Left ventricle myocardium inferior (tissue), 1 donor: ENCODE data around the gene CDK2. TPM values are rescaled to one million over a fixed set of nuclear protein-coding genes. Genes with fewer than 3 reads are reported as not detected.
A peak's percentile ranks its signal among the peaks of the same experiment; 100 is the strongest.
"Not testable (repeated sequence)": the region's sequence is repeated elsewhere in the genome, so short reads cannot be mapped to it uniquely, and the experiment has no call there.

Source experiments
- DNase-seq: peaks from one replicate; pipeline ENCODE4 v3.0.0-alpha.2; 2020
- H3K27ac ChIP-seq: fragments of 200-600 bp; replicated peaks from 2 replicates; pipeline ENCODE4 v1.8.0; 2021
- H3K27me3 ChIP-seq: fragments of 200-600 bp; 2 replicates; pipeline ENCODE4 v1.8.0; 2021; ENCODE audit warnings: low read depth
- H3K36me3 ChIP-seq: fragments of 200-600 bp; 2 replicates; pipeline ENCODE4 v1.8.0; 2021
- H3K4me1 ChIP-seq: fragments of 200-600 bp; 2 replicates; pipeline ENCODE4 v1.8.0; 2021
- H3K4me3 ChIP-seq: fragments of 200-600 bp; 2 replicates; pipeline ENCODE4 v1.8.0; 2021; ENCODE audit warnings: mild to moderate bottlenecking, moderate library complexity
- H3K9me3 ChIP-seq: fragments of 200-600 bp; replicated peaks from 2 replicates; pipeline ENCODE4 v1.8.0; 2021
- CTCF ChIP-seq: fragments of 200-600 bp; IDR thresholded peaks from 2 replicates; pipeline ENCODE4 v1.8.0; 2021; ENCODE audit warnings: antibody characterized with exemption, mild to moderate bottlenecking, borderline replicate concordance
- intact Hi-C: fragments of 100-400 bp; cut with micrococcal nuclease; formaldehyde crosslinking; loops from one replicate; pipeline ENCODE4 v1.11.0; 2022
- total RNA-seq: library from RNA; stranded (reverse); fragmentation: NEBNext Ultra II Directional; extraction: Animal tissue kit (Norgen Biotek cat#: 25700); gene quantifications from one replicate; pipeline ENCODE4 v1.2.1, GENCODE V29; 2021
- donor health status: DM: no; HTN: yes; CAD: no; lungs with severe emphysema.

Gene CDK2
- total RNA-seq, 1 donor from 2014 or later = 7.3 TPM

DNA sequence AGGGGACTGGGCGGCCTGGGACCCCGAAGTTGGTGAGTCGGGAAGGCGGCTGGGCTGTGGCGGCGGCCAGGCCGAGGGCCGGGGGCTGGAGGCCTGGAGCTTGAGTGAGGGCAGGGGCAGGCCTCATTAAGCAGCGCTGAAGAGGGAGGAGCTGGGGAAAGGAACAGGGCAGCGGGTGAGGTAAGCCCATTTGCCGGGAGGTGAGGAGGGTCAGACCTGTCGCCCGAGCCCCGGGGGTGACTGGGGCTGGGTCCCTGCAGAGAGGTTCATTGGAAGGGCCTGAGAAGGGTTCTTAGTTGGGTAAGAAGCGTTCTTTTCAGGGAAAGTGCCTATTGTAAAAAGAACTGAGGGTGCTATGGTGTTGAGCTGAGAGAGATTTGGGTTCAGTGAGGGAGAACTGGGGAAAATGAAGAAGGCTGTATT lies 7.7 kb downstream of the CDK2 start:
- peaks cover 3% of the 10 kb centered on the region for H3K36me3 ChIP-seq
- intact Hi-C loops = no loop called here
- no peaks in the 10 kb centered on the region for H3K9me3 ChIP-seq
- DNase-seq = no peak
- H3K27me3 ChIP-seq = no peaks in the 10 kb centered on the region
- TF ChIP-seq CTCF = no peak
- H3K4me1 ChIP-seq = peaks cover 57% of the 10 kb centered on the region
- H3K4me3 ChIP-seq = peak overlapping the region; percentile 99
- peak overlapping the region; percentile 99 for H3K27ac ChIP-seq

- no peaks in the 10 kb centered on the region for H3K27me3 ChIP-seq
- no peak for TF ChIP-seq CTCF
These were observed 11.8 kb downstream of the CDK2 start for GRCh38 chr12:55978393-55978792.

DNA sequence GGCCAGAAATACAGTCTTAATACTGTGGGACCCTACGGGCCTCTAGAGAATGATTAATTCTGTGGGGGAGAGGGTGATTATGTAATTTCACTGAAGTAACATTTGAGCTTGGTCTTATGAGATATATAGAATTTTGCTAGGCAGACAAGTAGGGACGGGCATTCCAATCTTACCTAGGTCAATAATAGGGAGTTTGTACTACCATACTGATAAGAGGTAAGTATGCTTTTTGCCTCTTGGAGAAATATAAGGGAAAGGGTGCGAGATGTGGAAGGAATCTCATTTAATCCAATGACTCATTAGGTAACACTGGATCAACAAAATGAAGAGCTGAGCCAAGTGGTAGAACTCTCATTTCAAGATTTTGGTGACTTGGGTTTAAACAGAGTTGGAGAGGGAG lies 12.4 kb downstream of the CDK2 start:
- intact Hi-C loops = no loop called here
- Histone ChIP-seq H3K9me3 (no peaks in the 10 kb centered on the region), H3K36me3 (peaks cover 28% of the 10 kb centered on the region), H3K4me3 (no peak overlapping the region), H3K27me3 (no peaks in the 10 kb centered on the region), H3K4me1 (peaks cover 63% of the 10 kb centered on the region), H3K27ac (no peak overlapping the region)
- no peak for TF ChIP-seq CTCF
- no peak for DNase-seq

More at GRCh38 chr12:55978393-55978792, 11.8 kb downstream of the CDK2 start:
- peaks cover 22% of the 10 kb centered on the region for H3K36me3 ChIP-seq
- H3K9me3 ChIP-seq = no peaks in the 10 kb centered on the region
- H3K4me1 ChIP-seq = peaks cover 59% of the 10 kb centered on the region
- H3K4me3 ChIP-seq = no peak overlapping the region
- intact Hi-C loops = no loop called here
- no peak for DNase-seq
- no peak overlapping the region for H3K27ac ChIP-seq

DNA sequence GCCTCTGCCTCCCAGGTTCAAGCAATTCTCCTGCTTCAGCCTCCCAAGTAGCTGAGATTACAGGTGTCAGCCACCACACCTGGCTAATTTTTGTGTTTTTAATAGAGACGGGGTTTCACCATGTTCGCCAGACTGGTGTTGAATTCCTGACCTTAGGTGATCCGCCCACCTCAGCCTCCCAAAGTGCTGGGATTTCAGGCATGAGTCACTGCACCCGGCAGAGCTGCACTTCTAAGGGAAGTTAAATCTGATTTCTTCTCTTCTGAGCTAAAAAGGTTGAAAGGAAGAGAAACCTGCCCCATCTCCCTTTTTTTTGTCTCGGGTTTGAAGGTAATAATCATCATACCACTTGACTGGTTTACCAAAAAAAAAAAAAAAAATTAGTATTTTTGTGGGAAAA lies 15.3 kb downstream of the CDK2 start:
- H3K9me3 ChIP-seq, H3K4me3 ChIP-seq, H3K27ac ChIP-seq, DNase-seq, intact Hi-C loops, H3K27me3 ChIP-seq: not testable (repeated sequence)
- peaks cover 46% of the 10 kb centered on the region for H3K4me1 ChIP-seq
- H3K36me3 ChIP-seq = peaks cover 56% of the 10 kb centered on the region

- Histone ChIP-seq H3K4me3 (no peak overlapping the region), H3K27ac (no peak overlapping the region), H3K27me3 (no peaks in the 10 kb centered on the region), H3K36me3 (peaks cover 62% of the 10 kb centered on the region), H3K4me1 (peaks cover 41% of the 10 kb centered on the region), H3K9me3 (no peaks in the 10 kb centered on the region)
- no peak for DNase-seq
- intact Hi-C loops = no loop called here
- no peak for TF ChIP-seq CTCF
These were observed 15.8 kb downstream of the CDK2 start for GRCh38 chr12:55982319-55982936.

- DNase-seq = no peak
- intact Hi-C loops = no loop called here
- Histone ChIP-seq H3K27ac (no peak overlapping the region), H3K27me3 (no peaks in the 10 kb centered on the region), H3K4me1 (peaks cover 34% of the 10 kb centered on the region), H3K4me3 (no peak overlapping the region), H3K9me3 (no peaks in the 10 kb centered on the region), H3K36me3 (peaks cover 70% of the 10 kb centered on the region)
- no peak for TF ChIP-seq CTCF
These were observed 16.7 kb downstream of the CDK2 start for GRCh38 chr12:55983232-55983842.
